B cell (primary cell): ENCODE data around the gene FTO. TPM values are rescaled to one million over a fixed set of nuclear protein-coding genes. Genes with fewer than 3 reads are reported as not detected.

Experiments used
- ATAC-seq: fragments of 200-7000 bp; cut with Tn5 transposase; one replicate; pipeline ENCODE4 v1.10.0; 2021; ENCODE audit warnings: low read depth, mild to moderate bottlenecking, moderate number of reproducible peaks, moderate library complexity
- CTCF ChIA-PET: fragments of 350-600 bp; sonication (Branson Sonifier 250); formaldehyde crosslinking; loops from one replicate; lab custom pipeline; 2021; ENCODE audit warnings: antibody characterized with exemption, inconsistent platforms; lab: Charles Lee
- POLR2A ChIA-PET: fragments of 350-600 bp; sonication (Branson Sonifier 250); formaldehyde crosslinking; loops from one replicate; lab custom pipeline; 2021; ENCODE audit warnings: antibody characterized with exemption; lab: Charles Lee
- DNase-seq: peaks from one replicate; pipeline ENCODE4 v3.0.0; 2013
- H2AFZ ChIP-seq: 2 replicates; pipeline ENCODE4 v1.6.1; 2012; ENCODE audit warnings: mild to moderate bottlenecking, low read depth, low read length; ENCODE audit not compliant: insufficient read depth, poor library complexity, severe bottlenecking
- H3K27ac ChIP-seq, 2 donors: 1 replicate in 1 of 2; 2 replicates in 1 of 2; pipeline ENCODE4 v1.5.1; 2012 to 2013; ENCODE audit warnings: low read length in 2 of 2, mild to moderate bottlenecking in 2 of 2, moderate library complexity in 1 of 2
- H3K27me3 ChIP-seq, 4 experiments: fragments of 200-600 bp in 1 of 4; sonication (generic) in 1 of 4; replicated peaks in 1 of 4; 1 replicate in 2 of 4; 2 replicates in 2 of 4; pipeline versions ENCODE4 v1.6.1 to v1.7.0; 2013 to 2016; ENCODE audit warnings: low read length in 3 of 4, mild to moderate bottlenecking in 2 of 4, mixed read lengths in 1 of 4, moderate library complexity in 1 of 4; ENCODE audit not compliant: insufficient read depth in 4 of 4, control insufficient read depth in 3 of 4; ENCODE audit errors: control extremely low read depth in 1 of 4
- H3K36me3 ChIP-seq, 2 experiments: replicated peaks in 1 of 2; 1 replicate in 1 of 2; 2 replicates in 1 of 2; pipeline versions ENCODE4 v1.6.1 to v1.7.1; 2013; ENCODE audit warnings: low read length in 1 of 2; ENCODE audit not compliant: insufficient read depth in 2 of 2, control insufficient read depth in 1 of 2; ENCODE audit errors: control extremely low read depth in 1 of 2, extremely low read depth in 1 of 2
- H3K4me1 ChIP-seq, 2 donors: fragments of 200-600 bp in 1 of 2; sonication (generic) in 1 of 2; 1 replicate in 1 of 2; 2 replicates in 1 of 2; pipeline versions ENCODE4 v1.5.1 to v1.6.1; 2013 to 2017; ENCODE audit warnings: low read length in 2 of 2; ENCODE audit not compliant: control insufficient read depth in 2 of 2, insufficient read depth in 2 of 2
- H3K4me2 ChIP-seq: replicated peaks from 2 replicates; pipeline ENCODE3; 2012; ENCODE audit warnings: mild to moderate bottlenecking, low read depth, low read length; ENCODE audit not compliant: poor library complexity, severe bottlenecking
- H3K4me3 ChIP-seq, 5 experiments: fragments of 200-600 bp in 1 of 5; sonication (generic) in 1 of 5; 1 replicate in 3 of 5; 2 replicates in 2 of 5; pipeline versions ENCODE4 v1.5.1 to v1.7.0; 2011 to 2016; ENCODE audit warnings: low read length in 4 of 5, mild to moderate bottlenecking in 4 of 5, low read depth in 2 of 5, control low read depth in 1 of 5, moderate library complexity in 1 of 5; ENCODE audit not compliant: insufficient read depth in 1 of 5; ENCODE audit errors: control extremely low read depth in 1 of 5, extremely low read depth in 1 of 5
- H3K79me2 ChIP-seq: fragments of 200-600 bp; sonication (generic); one replicate; pipeline ENCODE4 v1.6.0; 2016; ENCODE audit warnings: low read length; ENCODE audit not compliant: control insufficient read depth, insufficient read depth
- H3K9ac ChIP-seq: fragments of 200-600 bp; sonication (generic); 2 replicates; pipeline ENCODE4 v1.6.1; 2017; ENCODE audit warnings: mild to moderate bottlenecking, low read length, moderate library complexity
- H3K9me3 ChIP-seq, 3 donors: one replicate each; pipeline versions ENCODE4 v1.6.1 to v1.7.1; 2013; ENCODE audit warnings: low read length in 2 of 3; ENCODE audit not compliant: control insufficient read depth in 2 of 3, insufficient read depth in 1 of 3; ENCODE audit errors: control extremely low read depth in 1 of 3
- H4K20me1 ChIP-seq: 2 replicates; pipeline ENCODE4 v1.6.0; 2012; ENCODE audit warnings: mild to moderate bottlenecking, low read length; ENCODE audit not compliant: insufficient read depth, control insufficient read depth, poor library complexity, severe bottlenecking
- H3K27ac Mint-ChIP-seq: one replicate; pipeline ENCODE4 v1.8.0; 2021; ENCODE audit warnings: mixed read lengths
- H3K27me3 Mint-ChIP-seq: one replicate; pipeline ENCODE4 v1.8.0; 2021; ENCODE audit warnings: mixed read lengths
- H3K4me1 Mint-ChIP-seq: one replicate; pipeline ENCODE4 v1.8.0; 2021; ENCODE audit warnings: mixed read lengths
- H3K4me3 Mint-ChIP-seq: one replicate; pipeline ENCODE4 v1.8.0; 2021; ENCODE audit warnings: mixed read lengths
- H3K9me3 Mint-ChIP-seq: one replicate; pipeline ENCODE4 v1.8.0; 2022; ENCODE audit warnings: mixed read lengths; ENCODE audit not compliant: insufficient read depth
- EZH2 ChIP-seq: IDR thresholded peaks from 2 replicates; pipeline ENCODE4 v1.6.1; 2012; ENCODE audit warnings: borderline replicate concordance, low read depth, mild to moderate bottlenecking, moderate library complexity, low read length; ENCODE audit not compliant: insufficient read depth, poor library complexity, severe bottlenecking
- WGBS: methylation state at CpG from one replicate; pipeline ENCODE4 v1.1.5; 2013; ENCODE audit warnings: missing lambda C conversion rate; ENCODE audit not compliant: insufficient coverage; 5-methylcytosine and 5-hydroxymethylcytosine counted together
- intact Hi-C: fragments of 100-400 bp; cut with micrococcal nuclease; formaldehyde crosslinking; loops from one replicate; pipeline ENCODE4 v1.10.0; 2022
- polyA plus RNA-seq: library from polyadenylated mRNA; depleted of rRNA; stranded (reverse); fragments of >200 nt; gene quantifications from 2 replicates; pipeline ENCODE4 v1.2.3, GENCODE V29; 2012
- total RNA-seq, 2 donors: library from RNA; stranded (reverse); fragments of 120-200 nt in 1 of 2; gene quantifications; 1 replicate in 1 of 2; 2 replicates in 1 of 2; pipeline versions ENCODE4 v1.2.3 to v1.2.4, GENCODE V29; 2013 to 2022
- TF ChIP-seq, protein P1 (sequence below): fragments of 200-600 bp; IDR thresholded peaks from one replicate; pipeline ENCODE4 v1.8.0; 2022; ENCODE audit warnings: antibody characterized with exemption, mild to moderate bottlenecking

FTO gene
- total and polyA plus RNA-seq, 2 donors (not counting 1 experiment from before 2014, with no cell fraction given) = 26.5 to 68.5 TPM

DNA sequence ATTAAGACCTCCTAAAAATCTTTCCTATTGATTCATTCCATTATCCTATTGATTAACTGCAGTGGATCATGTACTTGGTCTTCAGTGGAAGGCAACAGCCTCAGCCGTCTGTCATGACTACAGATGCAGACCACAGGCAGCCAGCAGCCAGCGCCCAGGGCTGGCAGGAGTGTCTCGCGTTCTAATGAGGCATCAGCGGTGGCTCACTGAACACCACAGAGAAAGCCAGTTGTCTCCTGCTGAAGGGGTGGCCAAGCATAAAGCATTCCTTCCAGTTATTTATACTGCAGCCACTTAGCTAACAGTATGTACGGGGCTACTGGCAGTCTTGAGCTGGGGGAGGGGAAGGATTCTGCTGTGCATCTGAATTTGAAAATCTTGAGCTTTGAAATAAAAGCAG is 368.3 kb downstream of the FTO start:
- H3K4me1 ChIP-seq = no peaks in the 10 kb centered on the region
- H3K9ac ChIP-seq = no peak overlapping the region
- Mint-ChIP-seq H3K4me1 (no peaks in the 10 kb centered on the region), H3K4me3 (no peak overlapping the region), H3K27me3 (no peaks in the 10 kb centered on the region), H3K27ac (no peak overlapping the region), H3K9me3 (no peaks in the 10 kb centered on the region)
- H3K4me2 ChIP-seq = no peak overlapping the region
- H3K4me3 ChIP-seq = no peak overlapping the region
- H3K9me3 ChIP-seq = no peaks in the 10 kb centered on the region
- intact Hi-C loops = no loop called here
- ChIA-PET POLR2A (no interaction called here), CTCF (no interaction called here)
- WGBS = 97% methylated on average over 5 of the region's 6 CpGs
- TF ChIP-seq, protein P1, sequence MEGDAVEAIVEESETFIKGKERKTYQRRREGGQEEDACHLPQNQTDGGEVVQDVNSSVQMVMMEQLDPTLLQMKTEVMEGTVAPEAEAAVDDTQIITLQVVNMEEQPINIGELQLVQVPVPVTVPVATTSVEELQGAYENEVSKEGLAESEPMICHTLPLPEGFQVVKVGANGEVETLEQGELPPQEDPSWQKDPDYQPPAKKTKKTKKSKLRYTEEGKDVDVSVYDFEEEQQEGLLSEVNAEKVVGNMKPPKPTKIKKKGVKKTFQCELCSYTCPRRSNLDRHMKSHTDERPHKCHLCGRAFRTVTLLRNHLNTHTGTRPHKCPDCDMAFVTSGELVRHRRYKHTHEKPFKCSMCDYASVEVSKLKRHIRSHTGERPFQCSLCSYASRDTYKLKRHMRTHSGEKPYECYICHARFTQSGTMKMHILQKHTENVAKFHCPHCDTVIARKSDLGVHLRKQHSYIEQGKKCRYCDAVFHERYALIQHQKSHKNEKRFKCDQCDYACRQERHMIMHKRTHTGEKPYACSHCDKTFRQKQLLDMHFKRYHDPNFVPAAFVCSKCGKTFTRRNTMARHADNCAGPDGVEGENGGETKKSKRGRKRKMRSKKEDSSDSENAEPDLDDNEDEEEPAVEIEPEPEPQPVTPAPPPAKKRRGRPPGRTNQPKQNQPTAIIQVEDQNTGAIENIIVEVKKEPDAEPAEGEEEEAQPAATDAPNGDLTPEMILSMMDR = no peak
- no peak for TF ChIP-seq EZH2
- H4K20me1 ChIP-seq = no peaks in the 10 kb centered on the region
- DNase-seq (no peak), ATAC-seq (no peak)
- H3K79me2 ChIP-seq = no peaks in the 10 kb centered on the region
- H3K27ac ChIP-seq = no peak overlapping the region
- H3K27me3 ChIP-seq = no peaks in the 10 kb centered on the region
- no peak overlapping the region for H2AFZ ChIP-seq
- no peaks in the 10 kb centered on the region for H3K36me3 ChIP-seq

DNA sequence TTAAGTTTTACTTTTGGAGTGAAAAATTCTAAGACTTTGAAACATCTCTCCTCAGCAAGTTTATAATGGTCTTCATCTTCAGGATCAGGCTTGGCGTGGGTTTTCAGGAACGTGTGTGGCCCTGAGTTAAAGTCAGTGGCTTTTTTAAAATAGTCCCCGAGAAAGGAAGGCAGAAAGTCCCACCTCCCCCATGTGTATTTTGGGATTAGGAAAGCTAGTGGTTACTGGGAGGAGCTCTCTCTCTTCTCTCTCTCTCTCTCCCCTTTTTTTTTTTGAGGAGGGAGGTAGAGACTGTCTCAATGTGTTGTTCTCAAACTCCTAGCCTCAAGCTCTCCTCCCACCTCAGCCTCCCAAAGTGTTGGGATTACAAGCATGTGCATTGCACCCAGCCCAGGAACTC is 369.4 kb downstream of the FTO start:
- H3K9me3 Mint-ChIP-seq = no peaks in the 10 kb centered on the region
- H3K4me1 Mint-ChIP-seq = no peaks in the 10 kb centered on the region
- Histone ChIP-seq H3K4me3 (no peak overlapping the region), H3K36me3 (no peaks in the 10 kb centered on the region), H3K27ac (no peak overlapping the region), H3K79me2 (no peaks in the 10 kb centered on the region), H3K4me2 (no peak overlapping the region), H3K9ac (no peak overlapping the region), H3K9me3 (no peaks in the 10 kb centered on the region), H4K20me1 (no peaks in the 10 kb centered on the region), H3K27me3 (no peaks in the 10 kb centered on the region), H2AFZ (no peak overlapping the region), H3K4me1 (no peaks in the 10 kb centered on the region)
- POLR2A ChIA-PET = no interaction called here
- H3K27me3 Mint-ChIP-seq = no peaks in the 10 kb centered on the region
- no peak for TF ChIP-seq EZH2
- TF ChIP-seq, protein P1 = no peak
- ATAC-seq (no peak), DNase-seq (no peak)
- no peak overlapping the region for H3K4me3 Mint-ChIP-seq
- intact Hi-C loops = no loop called here
- no CpG with 5 or more reads among the region's 3 CpGs for WGBS
- CTCF ChIA-PET = no interaction called here
- no peak overlapping the region for H3K27ac Mint-ChIP-seq
